HG03342 (cell line): ENCODE data around the gene SLC41A3.

ENCODE experiments used
- ATAC-seq: cut with Tn5 transposase; IDR thresholded peaks from one replicate; pipeline ENCODE4 v1.9.1; 2021; ENCODE audit warnings: mild to moderate bottlenecking, moderate library complexity; ENCODE audit not compliant: unreplicated experiment

SLC41A3 gene

DNA sequence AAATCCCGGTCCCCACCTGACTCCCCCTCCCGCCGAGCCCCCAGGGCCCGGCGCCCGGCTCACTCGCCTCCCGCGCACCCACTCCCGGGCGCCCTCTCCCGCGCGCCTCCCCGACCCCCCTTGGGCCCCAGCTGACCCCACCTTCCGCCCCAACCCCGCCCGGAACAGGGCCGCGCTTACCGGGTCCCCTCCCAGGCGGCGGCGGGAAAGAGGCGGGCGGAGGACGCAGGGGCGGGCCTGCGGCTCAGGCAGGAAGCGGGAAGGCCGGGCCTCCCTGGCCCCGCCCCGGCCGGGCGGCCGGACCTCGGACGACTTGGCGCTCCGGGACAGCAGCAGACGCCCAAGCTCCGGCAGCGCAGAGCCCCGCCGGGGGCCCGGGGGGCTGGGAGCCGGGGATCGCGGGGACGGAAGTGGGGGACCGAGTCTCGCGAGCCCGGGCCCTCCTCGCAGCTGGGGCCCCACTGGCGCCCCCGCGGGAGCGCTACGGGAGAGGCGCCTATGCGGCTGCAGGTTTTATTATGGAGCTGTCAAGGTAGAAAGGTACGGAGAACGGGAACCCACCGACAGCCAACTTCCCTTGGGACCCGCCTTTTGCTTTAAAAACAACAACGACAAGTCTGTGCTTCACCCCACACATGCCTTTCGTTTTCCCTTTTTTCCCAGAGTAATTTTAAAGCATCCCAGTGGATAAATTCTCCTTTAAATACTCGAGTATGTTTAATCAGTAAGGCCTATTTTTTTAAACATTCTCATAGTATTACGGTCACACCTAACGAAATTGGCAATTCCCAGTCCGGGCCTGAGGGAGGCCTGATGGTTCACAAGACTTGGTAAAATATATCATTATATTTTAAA is at the start of gene SLC41A3:
TSS of gene SLC41A3 (minus strand) at position 212 of the 855 bp plus-strand sequence. CDS start 15,905 bp downstream, outside the sequence.
- peak; percentile 92 for ATAC-seq

DNA sequence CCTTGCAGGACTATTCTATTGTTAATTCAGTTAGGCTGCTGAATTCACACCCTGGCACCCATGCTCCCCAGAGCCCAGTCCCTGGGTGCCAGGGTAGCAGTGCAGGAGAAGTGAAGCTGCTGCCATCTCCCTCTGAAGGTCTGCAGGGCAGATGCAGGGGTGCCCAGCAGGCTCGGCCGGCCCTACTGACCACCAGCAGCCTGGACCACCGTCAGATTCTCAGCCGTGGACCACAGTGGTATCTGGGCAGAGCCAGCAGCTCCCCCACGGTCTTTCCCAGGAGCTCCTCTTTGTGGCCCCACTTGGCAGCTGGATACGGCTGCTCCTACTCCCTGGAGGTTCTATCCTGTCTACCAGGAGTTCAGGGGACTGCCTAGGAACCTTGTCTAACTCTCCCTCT is 49.7 kb upstream of the SLC41A3 start:
- no peak for ATAC-seq

DNA sequence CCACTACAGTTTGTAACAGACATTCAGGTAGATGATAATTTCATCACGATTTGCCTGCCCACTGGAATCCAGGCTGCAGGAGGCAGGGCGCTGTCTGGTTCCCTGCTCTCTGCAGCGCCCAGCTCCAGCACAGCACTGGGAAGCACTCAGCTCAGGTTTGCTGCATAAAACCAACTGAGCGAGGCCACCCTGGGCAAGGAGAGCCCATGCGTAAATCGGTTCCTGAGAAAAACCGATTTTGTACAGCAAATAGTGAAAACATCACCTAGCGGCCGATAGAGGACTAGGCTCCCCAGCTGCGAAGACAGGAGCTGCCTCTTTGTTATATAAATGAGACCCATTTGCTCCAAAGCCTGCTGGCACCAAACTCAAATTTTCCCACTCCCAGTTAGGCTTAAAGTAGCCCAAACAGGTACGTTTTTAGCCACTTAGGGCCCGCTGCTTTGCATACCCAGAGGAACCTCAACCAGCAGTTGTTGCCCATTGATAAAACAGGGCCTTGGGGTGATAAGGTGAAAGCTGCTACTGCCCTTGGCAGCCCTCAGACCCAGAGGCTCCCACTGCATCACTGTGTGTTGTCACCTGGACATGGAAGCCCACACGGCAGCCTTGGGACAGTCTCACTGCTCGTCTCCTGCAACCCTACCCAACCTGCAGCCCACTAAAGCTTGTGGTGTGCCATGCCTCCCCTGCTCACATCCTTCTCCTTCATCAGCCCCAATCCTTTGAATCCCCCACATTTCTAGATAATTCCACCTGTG is 49.0 kb upstream of the SLC41A3 start:
- ATAC-seq: no peak

DNA sequence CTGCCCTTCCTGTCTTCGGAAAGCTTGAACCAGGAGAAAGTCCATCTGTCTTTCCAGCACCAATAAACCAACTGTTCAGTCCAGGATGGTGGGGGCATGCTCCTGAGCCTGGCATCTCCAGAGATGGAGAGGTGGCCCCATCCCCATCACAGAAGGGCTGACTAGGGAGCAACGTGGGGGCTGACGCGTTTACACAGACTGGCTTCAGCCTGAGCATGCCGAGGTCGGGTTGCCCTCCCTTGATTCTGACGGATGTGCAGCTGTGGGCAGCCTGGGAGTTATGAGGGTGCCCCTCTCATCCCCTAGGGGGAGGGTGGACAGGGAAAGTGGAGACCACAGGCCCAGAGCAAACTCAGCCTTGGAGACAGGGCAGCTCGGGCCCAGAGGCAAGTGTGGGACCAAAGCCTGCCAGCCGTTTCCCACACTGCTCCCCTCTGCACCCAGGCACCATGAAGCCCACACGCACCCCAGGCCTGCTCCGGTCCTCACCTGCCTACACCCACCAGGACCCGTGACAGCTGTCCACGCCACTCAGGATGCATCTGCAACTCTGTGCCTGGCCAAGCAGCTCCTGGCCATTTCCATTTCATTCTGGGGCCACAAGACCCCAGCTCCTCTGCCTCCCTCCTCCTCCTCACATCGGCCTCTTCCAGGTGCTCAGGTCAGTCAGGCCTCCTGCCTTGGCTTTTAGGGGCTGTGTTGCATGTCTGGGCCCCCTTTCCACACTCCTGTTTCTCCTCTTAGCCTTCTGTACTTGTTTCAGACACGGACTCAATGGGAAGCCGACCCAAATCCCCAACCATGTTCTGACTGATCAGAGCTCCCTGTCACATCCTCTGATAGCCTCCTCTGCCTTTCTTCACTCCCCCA is 48.2 kb upstream of the SLC41A3 start:
- ATAC-seq: no peak

DNA sequence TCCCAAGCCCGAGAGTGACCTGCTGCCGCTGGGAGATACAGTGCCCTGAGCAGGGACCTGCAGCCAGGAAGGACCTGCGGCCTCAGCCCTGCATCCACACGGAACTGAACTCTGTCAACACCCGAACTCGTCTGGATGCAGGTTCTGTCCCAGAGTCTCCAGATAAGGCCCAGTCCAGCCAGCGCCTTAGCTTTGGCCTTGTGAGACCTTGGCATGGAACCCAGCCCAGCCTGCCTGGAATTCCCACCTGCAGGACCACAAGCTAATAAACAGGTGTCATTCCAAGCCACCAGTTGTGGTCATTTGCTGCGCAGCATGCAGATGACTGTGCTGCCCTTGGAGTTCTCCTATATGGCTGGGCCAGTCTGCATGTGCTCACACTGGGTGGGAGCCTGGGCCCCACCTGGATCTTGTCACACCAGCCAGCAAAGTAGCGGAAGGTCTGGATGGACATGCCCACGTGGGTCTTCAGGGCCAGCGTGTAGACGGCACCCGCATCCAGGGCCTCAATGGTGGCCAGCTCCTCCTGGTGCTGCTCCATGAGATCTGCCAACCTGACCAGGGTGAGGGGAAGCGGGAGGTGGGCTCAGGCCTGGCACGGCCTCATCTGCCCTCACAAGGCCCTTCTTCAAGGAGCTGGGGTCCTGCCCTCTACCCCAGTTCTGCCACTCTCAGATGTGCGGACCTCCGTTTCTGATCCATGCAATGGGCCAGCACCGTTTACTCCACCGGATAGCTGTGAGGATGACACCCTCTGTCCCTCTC is 47.2 kb upstream of the SLC41A3 start:
- no peak for ATAC-seq

DNA sequence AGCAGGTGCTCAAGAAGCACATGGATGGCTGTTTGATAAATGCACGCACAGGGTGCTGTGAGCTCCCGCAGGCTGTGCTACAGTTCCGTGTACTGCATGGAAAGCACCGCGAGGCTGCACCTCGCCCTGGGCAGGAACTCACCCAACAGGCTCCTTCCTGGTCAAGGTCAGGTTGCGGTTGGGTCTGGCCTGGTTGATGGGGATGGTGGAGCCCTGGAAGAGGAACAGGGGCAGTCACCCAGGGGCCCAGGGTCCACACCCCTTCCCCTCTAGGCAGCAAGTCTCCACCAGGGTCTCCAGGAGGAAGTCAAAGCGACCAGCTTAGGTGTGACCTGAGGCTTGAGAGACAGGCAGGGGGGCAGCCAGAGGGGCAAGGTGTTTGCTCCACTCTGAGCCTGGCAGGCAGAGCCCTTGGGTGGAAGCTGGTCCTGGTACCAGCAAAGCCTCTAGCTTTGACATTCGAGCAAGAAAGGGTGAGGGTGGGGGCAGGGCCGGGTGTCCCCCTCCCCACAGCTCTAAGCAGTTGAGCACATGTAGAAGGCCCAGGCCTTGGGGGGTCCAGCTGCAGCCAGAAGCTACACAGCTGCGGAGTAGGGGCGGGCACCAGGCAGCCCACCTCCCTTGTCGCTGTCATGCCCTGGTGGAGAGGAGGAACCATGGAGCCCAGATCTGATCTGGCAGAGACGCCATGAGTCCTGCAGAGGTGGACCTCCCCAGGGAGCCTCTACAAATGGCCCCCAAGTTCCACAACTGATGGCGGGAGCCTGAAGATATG is 46.3 kb upstream of the SLC41A3 start:
- no peak for ATAC-seq

DNA sequence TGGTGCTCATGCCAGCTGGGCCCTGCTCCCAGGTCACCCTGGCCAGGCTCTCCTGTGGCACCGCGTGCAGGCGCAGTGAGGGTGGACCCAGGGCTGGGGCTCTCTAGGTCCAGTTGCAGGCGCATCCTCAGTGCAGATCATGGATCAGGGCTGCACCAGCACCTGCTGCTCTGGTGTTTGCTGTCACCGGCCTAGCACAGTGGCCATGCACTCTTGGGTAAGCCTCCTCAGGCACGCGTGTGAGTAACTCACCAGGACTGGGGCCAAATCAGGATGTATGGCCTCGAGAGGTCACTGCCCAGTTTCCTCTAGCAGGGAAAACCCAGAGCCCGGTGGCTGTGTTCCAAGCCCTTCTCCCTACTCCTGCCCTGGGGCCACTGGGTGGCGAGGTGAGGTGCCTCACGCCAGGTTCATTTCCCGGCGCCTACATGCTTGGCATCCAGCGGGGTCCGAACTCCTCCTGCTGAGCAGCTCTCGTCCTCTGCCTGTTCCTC is 45.5 kb upstream of the SLC41A3 start:
- ATAC-seq: no peak

DNA sequence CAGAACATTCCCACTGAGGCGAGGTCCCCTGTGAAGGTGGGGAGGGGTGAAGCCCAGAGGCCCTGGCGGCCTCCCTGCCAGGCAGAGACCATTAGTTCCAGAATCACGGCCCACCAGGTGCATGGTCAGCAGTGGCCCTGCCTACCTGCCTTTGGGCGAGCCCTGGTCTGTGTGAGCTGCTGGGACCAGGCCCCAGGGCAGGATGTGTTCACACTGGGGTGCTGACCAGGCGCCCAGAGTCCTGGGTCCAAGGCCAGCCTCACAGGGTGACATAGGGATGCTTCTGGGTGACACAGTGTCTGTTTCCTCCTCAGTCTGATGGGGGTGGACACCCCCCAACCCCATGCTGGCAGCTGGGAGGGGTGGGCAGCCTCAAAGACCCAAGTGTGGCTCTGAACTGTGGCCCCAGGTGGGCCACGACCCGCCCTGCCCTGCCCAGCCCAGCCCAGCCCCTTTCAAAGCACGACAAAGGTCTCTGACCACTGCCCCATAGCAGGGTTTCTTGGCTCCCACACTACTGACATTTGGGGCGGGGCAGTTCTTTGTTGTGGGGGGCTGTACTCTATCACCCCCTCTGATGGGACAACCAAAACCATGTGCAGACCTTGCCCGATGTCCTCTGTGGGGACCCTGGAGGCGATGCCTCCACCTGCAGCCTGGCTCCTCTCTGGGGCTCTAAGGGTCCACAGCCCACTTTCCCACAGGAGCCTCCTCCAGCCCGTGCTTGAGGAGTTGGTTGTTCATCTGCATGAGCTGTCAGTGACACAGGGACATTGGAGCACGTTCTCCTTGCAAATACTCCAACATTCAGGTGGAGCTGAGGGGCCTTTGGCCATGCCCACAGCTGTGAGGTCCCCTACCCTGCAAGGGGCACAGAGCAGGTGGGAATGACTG is 44.8 kb upstream of the SLC41A3 start:
- no peak for ATAC-seq

DNA sequence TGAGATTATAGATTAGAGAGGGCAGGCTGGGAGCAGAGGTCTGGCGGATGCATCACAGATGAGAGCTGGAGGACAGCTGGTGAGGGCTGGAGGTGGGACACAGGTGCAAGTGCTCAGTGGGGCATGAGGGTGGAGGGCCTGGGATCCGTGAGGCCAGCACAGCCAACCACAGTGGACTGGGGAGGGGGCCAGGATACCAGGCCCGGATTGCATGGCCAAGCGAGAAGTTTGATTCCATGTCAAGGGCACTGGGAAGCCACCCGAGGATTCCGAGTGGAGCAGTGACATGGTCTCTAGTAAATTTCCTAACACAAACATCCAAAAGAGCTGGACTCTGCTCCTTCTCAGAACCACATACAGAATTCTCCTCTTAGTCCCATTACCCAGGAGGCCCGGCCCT is 44.0 kb upstream of the SLC41A3 start:
- ATAC-seq: no peak

DNA sequence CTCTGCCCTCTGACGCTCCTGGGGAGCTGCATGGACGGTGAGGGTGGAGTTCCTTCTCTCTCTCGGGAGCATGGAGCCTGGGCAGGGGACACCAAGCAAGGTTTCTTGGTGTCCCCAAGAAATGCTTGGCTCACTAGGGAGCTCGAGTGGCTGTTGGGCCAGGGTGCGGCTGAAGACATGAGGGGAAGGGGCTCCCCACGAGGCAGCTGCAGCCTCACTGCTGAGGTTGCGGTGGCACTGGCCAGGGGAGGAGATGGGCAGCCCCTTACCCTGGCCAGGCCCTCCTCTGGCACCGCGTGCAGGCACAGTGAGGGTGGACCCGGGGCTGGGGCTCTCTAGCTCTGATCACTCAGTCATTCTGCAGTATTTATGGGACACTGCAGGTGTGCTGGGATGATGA is 43.5 kb upstream of the SLC41A3 start:
- no peak for ATAC-seq

DNA sequence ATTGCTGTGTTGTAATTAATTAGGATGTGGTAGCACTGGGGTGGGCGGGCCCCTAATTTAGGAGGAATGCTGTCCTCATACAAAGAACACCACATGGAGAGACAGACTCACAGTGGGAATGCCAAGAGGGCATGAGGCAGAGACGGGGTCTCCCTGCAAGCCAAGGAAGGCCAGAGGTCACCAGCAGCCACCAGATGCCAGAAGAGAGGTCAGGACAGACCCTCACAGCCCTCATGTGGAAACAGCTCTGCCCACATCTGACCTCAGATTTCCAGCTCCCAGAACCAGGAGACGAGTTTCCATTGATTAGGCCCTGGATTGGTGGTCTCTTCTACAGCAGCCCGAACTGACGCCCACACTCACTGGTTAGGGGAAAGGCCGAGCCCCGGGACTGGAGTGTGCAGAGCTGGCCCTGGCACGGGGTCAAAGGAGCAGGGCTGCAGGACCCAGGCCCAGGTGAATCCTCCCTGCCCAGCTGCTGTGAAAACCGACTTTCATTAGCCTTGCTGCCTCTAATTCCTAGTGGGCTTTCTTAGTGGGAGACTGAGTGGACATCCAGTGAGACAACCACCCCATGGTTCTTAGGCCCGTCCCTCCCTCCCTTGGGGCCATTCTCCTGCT is 43.0 kb upstream of the SLC41A3 start:
- ATAC-seq: no peak

DNA sequence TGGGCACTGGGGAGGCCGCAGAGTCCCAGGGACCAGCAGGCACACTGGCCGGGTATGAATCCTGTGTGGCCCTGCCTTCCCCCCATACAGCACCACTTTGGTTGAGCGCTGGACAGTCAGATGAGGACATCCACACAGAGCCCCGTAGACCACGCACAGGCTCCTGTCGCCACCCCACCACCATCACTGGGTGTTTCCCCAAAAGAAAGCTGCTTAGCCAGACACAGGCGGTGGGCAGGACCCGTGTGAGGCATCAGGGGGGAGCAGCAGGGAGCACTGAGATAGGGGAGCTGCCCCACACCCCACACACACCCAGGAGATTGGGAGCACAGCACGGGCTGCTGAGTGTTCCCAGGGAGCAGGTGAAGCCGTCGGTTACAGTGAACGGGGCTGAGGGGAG is 42.4 kb upstream of the SLC41A3 start:
- no peak for ATAC-seq

DNA sequence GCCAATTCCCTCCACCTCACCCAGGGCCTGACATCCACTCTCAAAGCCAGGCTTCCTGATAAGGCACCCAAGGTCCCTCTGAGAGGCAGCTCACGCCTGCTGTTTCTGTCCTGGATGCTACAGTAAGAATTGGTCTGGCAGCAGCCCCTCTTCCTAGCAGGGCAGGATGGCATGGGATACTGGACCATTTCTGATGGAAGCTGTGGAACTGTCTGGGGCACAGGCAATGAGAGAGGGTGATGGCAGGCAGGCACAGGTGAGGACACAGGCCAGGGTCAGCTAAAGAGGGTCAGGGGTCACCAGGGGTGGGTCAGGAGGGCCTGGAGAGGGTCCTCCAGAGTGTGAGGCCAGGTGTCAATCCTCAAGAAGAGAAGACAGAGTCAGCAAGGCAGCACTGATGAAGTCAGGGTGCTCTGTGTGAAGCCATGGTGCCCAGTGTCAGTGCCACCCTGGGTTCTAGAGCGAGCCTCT is 41.9 kb upstream of the SLC41A3 start:
- ATAC-seq: no peak

DNA sequence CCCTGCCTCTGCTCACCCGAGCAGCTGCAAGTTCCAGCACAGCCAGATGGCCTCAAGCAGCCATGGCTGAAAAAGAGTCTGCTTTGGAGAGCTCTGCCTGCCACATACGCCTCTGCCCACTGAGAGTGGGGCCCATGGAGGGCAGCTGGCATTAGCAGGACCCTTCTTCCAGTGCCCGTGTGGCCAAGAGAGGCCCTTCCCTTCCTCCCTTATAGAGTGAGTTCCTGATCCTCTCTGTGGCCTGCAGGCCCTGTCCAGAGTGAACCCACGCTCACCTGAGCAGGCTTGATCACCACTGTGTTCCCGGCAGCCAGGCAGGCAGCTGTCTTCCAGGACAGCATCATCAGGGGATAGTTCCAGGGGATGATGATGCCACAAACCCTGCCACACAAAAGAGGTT is 41.4 kb upstream of the SLC41A3 start:
- ATAC-seq: no peak

DNA sequence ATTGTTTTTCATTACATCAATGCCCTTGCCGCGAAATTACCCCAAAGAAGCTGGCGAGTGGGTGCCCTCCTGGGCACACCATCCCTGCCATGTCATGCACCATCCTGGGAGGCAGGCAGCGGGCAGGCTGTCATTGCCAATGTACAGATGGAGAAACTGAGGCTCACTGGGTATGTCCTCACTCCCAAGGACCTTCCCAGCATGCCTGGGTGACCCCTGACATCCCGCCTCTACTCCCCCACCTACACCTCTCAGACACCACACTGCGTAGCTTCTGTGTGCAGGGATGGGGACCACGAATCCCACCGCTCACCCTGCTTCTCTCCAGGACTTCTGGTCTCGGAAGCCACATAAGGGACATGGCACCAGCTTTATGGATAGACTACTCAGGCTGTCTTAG is 41.0 kb upstream of the SLC41A3 start:
- ATAC-seq: no peak

DNA sequence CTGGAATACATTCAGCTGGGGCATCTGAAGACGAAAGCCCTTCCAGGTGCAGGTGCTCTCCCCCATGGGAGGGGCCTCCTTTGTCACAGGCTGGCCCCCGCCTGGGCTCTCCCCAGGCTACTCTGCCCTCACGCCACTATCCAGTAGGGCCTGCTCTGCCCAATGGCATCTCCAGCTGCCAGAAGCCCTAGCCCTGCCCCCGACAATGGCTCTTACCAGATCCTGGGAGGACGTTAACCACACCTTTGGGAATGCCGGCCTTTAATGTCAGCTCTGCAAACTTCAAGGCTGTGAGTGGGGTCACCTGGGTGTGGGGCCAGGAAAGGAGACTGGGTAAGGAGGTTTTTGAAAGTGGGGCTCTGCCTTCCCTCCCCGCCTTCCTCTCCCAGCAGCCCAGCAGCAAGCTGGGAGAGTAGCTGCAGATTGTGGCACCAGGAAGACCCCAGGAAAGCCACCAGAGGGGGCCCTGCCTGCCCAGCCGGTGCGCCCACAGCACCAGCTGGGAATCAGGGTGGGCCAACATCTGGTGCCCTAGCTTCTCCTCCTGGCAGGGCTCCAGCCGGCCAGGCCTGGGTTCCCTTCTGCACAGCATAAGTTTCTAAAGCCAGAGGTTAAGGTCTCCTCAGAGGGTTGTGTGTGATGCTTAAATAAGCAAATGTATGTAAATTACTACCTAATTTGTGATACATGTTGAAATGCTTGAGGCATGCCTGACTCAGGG is 40.4 kb upstream of the SLC41A3 start:
- ATAC-seq: no peak

DNA sequence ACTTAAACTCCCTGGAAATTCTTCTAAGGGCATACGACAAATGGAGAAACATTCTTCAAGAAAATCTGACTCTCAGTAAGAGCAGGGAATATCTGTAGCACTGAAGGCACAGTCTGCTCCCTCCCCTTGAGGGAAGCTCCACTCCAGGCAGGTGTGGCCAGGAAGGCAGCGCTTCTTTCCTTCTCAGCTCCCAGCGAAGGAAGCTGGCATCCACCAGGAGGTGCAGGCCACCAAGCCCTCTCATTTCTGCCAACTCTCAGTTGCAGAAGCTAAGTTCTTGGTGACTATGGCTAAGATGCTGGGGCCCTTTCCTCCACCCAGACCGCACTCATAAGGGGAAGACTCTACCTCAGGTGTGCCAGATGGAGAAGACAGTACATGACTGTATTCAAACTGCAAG is 37.7 kb upstream of the SLC41A3 start:
- ATAC-seq: no peak
